HK-2 (cell line): ENCODE data around the gene IGFALS.
"Not testable (repeated sequence)": the region's sequence is repeated elsewhere in the genome, so short reads cannot be mapped to it uniquely, and the experiment has no call there.

Experiments used
- DNase-seq: peaks from one replicate; pipeline ENCODE4 v3.0.0-alpha.2; 2018; ENCODE audit not compliant: unreplicated experiment

The IGFALS gene

DNA sequence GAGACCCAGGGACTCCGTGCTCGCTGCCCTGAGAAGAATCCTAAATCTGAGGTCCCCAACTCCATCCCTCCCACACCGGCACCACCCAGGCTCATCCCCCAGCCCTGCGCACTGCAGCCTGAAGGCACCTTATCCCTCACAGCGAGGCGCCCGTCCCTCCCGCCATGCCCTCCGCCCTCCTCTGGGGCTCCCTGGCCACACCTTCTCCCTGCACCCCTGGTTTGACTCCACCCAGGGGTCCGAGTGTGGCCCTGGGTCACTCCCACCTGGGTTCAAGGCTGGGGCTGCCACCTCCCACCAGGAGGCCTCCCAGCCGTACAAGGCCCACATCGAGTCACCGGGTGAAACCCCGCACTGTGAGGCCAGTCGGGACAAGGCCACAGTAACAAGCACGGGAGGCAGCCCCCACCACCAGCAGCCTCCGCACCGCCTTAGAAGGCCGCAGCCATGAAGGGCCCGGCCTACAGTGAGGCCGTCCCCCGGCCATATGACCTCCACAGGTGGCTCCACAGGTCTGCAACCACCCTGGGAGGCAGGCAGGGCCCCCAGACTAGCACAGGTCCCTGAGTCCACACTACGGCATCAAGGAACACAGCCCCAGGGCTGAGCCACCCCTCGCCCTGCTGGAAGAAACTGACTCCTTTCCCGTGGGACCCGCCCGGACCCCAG, 24.8 kb upstream of the IGFALS start:
- DNase-seq = no peak

DNA sequence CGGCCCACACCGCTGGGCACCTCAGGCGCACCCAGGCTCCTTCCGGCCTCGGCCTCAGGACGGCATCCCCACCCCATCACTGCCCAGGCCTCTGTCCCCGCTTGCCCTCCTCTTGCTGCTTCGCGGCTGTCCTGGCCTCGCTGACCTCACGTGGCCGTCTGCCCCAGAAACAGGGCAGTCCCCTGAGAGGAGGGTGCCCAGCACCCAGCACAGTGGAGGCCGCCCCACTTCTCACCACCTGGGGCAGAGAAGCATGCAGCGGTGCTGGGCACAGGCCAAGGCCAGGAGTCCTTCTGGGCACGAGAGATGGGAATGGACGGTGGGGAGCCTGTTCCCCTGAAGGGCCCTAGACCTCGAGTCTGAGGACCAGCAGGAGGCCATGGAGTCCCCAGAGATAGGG, 24.2 kb upstream of the IGFALS start:
- no peak for DNase-seq

- DNase-seq = no peak
These were observed 23.7 kb upstream of the IGFALS start for GRCh38 chr16:1817276-1817589.

DNA sequence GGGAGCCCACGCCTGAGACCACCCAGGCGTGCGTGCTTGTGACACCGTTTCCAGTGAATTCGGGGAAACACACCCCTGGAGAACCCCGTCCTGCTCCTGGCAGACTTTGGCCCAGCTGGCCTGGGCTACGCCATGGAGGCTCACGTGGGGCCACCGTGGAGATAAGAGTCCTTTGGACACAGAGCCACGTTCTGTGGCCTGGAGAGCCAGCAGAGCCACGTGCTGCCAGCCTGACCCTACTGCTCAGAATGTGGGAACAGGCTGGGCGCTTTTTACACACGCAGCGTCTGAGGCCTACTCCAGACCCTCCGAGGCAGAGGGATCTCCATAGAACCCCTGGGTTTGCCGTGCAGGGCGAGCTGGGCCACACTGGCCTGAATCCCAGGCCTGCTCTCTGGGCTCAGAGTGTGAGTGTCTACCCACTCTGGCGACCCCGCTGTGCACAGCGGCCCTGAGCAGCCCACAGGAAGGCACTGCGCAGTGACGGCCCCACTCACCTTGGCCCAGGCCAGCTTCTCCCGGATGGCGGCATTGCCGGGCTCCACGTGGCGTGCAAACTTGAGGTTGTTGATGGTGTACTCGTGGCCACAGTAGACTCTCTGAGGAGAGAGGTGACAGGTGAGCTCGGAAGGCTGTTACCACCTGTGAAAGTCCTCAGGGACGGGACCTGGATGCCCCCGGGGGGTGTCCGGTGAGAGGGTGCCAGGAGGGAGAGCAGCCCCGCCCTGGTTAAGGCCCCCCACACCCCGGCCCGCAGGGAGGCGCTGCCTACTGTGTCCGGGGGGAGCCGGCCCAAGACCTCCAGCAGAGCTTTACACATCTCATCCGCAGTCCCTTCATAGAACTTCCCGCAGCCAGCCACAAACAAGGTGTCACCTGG, 23.1 kb upstream of the IGFALS start:
- DNase-seq = no peak

DNA sequence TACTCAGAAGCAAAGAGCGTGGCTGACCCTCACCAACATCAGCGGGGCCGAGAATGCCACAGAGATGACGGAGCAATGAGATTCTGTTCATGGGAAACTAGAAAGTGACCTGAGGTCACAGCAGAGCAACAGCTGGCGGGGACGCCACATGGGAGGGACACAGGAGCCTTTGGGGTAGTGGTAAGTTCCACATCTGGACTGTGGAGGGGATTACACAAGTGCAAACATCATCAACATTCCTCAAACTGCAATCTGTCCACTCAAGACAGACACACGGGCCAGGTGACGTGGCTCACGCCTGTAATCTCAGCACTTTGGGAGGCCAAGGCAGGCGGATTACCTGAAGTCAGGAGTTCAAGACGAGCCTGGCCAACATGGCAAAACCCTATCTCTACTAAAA, 22.0 kb upstream of the IGFALS start:
- DNase-seq = no peak

DNA sequence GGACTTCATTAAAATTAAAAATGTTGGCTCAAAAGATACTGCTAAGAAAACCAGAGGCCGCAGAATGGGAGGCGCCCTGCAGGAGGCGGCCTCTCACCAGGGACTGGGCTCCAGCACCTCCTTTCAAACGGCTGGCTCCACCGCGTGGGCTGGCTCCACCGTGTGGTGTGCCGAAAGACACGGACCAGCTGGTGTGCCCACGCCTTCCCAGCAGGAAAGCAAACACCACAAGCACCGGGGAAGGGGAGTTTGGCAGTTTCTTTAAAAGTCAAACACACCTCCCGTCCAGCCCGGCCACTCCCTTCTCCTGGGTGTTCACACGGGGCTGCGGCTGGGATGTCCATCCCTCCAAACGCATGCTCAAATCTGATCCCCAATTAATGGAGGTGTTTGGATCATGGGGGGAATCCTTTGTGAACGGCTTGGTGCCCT, 19.2 kb upstream of the IGFALS start:
- no peak for DNase-seq

GRCh38 chr16:1810536-1810935, 17.0 kb upstream of the IGFALS start:
- DNase-seq = no peak

- DNase-seq = no peak
These were observed 16.6 kb upstream of the IGFALS start for GRCh38 chr16:1810106-1810505.

- DNase-seq = no peak
These were observed 15.8 kb upstream of the IGFALS start for GRCh38 chr16:1809281-1809801.

DNA sequence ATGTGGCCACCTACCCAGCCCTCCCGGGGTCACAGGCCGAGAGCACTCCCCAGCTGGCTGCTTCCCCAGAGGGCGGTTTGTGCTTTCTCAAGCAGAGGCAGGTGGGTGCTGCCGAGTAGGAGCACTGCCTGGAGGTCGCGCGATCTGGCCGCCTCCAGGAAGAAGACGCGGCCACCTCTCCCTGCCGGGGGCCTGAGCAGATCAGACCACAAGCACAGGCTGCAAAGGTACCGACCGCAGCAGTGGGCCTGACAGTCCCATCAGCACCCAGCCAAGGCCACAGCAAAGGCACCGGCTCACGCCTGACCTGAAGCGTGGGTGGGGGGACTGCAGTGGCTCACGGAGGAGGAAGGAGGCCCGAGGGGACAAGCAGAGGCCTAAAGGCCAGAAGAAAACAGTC, 15.2 kb upstream of the IGFALS start:
- DNase-seq = no peak

GRCh38 chr16:1807626-1808025, 14.1 kb upstream of the IGFALS start:
- no peak for DNase-seq

DNA sequence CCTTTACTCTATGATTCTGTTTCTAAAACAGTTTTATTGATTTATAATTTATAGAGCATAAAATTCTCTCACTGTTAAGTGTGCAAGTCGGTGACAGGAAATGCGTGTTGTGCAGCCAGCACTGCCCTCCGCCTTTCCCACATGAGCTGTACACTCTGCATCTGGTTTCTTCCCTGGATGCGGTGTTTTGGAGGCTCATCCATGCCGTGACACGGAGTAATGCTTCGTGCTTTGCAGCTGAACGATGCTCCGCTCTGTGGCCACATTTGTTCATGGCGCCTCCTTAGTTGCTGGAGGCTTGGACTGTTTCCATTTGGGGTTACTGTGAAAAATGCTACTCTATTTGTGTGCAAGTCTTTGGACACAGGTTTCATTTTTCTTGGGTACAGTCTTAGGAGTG, 7.2 kb upstream of the IGFALS start:
- no peak for DNase-seq

DNA sequence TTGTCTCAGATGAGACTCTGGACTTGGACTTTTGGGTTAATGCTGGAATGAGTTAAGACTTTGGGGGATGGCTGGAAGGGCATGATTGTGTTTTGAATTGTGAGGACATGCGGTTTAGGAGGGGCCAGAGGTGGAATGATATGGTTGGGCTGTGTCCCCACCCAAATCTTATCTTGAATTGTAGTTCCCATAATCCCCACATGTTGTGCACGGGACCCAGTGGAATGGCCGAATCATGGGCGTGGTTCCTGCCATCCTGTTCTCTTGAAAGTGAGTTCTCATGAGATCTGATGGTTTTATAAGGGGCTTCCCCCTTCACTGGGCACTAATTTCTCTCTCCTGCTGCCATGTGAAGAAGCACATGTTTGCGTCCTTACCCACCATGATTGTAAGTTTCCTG, 5.8 kb upstream of the IGFALS start:
- not testable (repeated sequence) for DNase-seq

- no peak for DNase-seq
These were observed 1.6 kb upstream of the IGFALS start for GRCh38 chr16:1794908-1795666.

GRCh38 chr16:1794221-1794871, 841 bp upstream of the IGFALS start:
- DNase-seq = no peak

DNA sequence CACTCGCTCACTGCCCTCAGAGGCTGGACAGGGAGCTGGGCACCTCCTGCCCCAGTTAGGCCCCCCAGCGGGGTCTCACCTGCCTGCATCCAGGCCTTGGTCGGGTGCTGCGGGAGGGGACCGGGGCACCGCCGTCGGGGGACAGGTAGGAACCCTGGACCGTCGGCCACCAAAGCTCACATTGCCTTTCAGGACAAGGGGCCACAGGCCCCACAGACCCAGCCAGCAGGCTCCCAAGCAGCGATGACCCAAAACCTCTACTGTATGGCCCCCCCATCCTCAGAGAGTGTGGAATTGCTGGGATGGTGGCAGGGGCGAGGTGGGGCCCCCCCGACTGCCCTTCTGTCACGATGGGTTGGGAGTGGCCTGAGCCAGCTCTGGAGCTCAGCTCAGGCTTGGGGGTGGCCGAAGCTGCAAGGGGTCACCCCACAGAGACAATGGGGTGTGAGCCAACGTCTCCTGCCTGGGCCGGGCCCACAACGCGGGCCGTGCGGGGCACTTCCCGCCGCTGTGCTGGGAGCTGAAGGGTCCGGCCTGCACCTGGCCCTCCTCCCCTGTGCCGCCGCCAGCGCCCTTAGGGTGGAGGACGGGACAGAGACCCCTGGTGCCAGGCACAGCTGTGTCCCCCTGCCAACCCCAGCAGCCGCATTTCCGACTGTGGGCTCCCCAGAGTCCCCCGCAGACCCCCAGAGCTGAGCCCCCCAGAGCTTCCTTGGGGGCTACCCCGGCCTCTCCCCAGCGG, 498 bp downstream of the IGFALS start:
- no peak for DNase-seq

DNA sequence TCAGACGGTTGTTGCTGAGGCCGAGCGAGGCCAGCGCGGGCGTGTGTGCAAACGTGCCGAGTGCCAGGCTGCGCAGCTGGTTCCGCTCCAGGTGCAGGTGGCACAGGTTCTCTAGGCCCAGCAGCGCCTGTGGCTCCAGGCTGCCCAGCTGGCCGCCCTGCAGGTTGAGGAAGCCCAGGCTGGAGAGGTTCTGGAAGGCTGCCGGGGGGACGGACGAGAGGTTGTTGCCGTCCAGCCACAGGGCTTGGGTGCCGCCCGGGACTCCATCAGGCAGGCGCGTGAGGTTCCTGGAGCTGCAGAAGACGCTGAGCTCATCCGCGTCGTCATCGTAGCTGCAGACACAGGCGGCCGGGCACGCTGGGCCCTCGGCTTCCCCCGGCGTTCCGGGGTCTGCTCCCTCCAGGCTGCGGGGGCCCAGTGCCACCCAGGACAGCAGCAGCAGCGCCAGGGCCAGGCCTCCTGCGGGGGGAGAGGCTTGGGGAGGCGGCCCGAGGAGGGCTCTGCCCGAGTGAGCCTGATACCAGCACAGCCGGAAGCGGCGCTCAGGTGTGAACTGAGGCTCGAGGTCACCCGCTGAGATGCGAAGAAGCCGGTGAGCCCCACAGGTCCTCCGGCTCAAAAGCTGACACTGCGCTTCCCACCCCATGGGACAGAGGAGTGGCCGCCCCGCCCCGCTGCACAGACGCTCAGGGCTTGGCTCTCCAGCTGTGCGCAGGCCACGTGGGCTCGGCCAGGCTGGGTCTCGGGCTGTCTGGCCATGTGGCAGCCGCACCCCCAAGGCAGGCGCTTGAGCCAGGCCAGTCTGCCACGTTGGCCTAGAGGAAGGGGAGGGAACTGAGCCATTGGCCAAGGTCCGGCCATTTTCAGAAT, 1.3 kb downstream of the IGFALS start:
- DNase-seq = no peak

DNA sequence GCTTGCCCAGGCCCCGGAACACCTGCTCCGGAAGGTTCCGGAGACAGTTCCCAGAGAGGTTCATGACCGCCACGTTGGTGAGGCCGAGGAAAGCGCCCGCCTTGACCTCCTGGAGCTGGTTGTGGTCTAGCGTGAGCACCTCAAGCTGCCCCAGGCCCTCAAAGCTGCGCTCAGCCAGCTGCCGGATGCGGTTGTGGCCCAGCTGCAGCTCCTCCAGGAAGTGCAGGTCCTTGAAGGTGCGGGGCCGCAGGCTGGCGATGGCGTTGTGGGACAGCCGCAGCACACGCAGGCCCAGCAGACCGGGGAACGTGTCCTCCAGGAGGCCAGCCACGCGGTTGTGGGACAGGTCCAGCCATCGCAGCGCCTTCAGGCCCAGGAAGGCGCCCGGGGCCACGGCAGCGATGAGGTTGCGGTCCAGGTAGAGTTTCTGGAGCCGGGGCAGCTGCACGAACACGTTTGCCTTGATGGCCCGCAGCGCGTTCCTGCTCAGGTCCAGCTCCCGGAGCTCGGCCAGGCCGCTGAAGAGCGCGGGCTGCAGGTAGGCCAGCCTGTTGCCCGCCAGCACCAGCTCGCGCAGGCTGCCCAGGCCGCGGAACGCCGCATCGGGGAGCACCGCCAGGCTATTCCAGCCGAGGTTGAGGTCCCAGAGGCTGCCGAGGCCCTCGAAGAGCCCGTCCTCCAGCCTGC, 2.1 kb downstream of the IGFALS start:
- DNase-seq = no peak

DNA sequence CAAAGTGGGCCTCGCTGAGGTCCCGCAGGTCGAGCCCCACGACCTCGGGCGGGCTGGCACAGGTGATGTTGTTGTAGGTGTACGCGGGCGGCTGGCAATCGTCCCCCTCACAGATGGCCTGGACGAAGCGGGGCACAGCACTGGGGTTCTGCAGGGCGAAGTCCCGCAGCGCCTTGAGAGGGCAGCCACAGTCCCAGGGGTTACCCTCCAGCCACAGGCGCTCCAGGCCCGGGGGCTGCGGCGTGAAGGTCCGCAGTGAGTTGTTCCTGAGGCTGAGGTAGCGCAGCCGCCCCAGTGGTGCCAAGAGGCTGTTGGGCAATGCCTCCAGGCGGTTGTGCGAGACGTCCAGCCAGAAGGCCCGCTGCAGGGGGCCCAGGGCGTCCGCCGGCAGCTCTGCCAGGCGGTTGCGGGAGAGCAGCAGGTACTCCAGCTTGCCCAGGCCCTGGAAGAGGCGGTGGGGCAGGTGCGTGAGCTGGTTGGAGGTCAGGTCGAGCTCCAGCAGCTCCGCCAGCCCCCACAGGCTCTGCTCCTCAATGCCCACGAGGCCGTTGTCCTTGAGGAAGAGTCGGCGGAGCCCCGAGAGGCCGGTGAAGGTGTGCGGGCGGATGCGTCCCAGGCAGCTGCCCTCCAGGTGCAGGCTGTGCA, 2.8 kb downstream of the IGFALS start:
- DNase-seq = no peak
